SK-N-MC (cell line): ENCODE results near the gene SLC35F2.

Experiments
- EZH2 ChIP-seq: fragments of 200-600 bp; sonication (generic); IDR thresholded peaks from one replicate; pipeline ENCODE4 v1.6.1; 2017; ENCODE audit warnings: antibody characterized with exemption
- POLR2AphosphoS5 ChIP-seq: IDR thresholded peaks from 2 replicates; pipeline ENCODE4 v1.6.1; 2012; ENCODE audit warnings: mild to moderate bottlenecking, low read depth, low read length, borderline replicate concordance

DNA sequence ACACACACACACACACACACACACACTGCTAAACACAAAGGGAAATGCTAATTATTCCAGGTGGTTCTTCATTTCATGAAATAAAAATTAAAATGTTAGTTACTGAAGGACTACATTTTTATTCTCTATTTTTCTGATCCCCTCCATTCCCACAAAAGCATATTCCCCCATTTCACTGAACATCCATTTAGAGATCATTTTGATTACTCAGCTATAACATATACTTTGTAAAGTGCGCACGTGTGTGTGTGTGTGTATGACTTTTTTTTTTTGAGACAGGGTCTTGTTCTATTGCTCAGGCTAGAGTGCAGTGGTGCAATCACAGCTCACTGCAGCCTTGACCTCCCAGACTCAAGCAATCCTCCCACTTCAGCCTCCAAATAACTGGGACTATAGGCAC is 42.6 kb downstream of the SLC35F2 start:
- no peak for TF ChIP-seq POLR2AphosphoS5
- TF ChIP-seq EZH2 = no peak
